Subcutaneous abdominal adipose tissue (tissue), 5 donors: ENCODE measurements around the gene RASGEF1B.
A peak's percentile ranks its signal among the peaks of the same experiment; 100 is the strongest.
"Not testable (repeated sequence)": the region's sequence is repeated elsewhere in the genome, so short reads cannot be mapped to it uniquely, and the experiment has no call there.

Experiments used
- H3K27ac ChIP-seq: one replicate; pipeline ENCODE4 v1.7.0; 2013; ENCODE audit warnings: low read depth, mild to moderate bottlenecking, inconsistent platforms, low read length, moderate library complexity
- H3K27me3 ChIP-seq, 5 donors: one replicate each; pipeline ENCODE4 v1.7.0; 2013; ENCODE audit warnings: low read length in 5 of 5, inconsistent platforms in 1 of 5; ENCODE audit not compliant: control insufficient read depth in 5 of 5, insufficient read depth in 4 of 5
- H3K36me3 ChIP-seq, 5 donors: one replicate each; pipeline ENCODE4 v1.7.0; 2013; ENCODE audit warnings: low read length in 5 of 5; ENCODE audit not compliant: control insufficient read depth in 5 of 5, insufficient read depth in 5 of 5
- H3K4me1 ChIP-seq, 5 donors: one replicate each; pipeline ENCODE4 v1.7.0; 2013; ENCODE audit warnings: low read length in 5 of 5, mild to moderate bottlenecking in 3 of 5, moderate library complexity in 1 of 5; ENCODE audit not compliant: control insufficient read depth in 5 of 5, insufficient read depth in 5 of 5
- H3K4me3 ChIP-seq, 5 donors: one replicate each; pipeline ENCODE4 v1.7.0; 2013; ENCODE audit warnings: low read length in 5 of 5, low read depth in 1 of 5
- H3K9ac ChIP-seq, 5 donors: one replicate each; pipeline ENCODE4 v1.7.0; 2013; ENCODE audit warnings: low read length in 5 of 5, mild to moderate bottlenecking in 4 of 5, moderate library complexity in 3 of 5
- H3K9me3 ChIP-seq, 5 donors: one replicate each; pipeline ENCODE4 v1.7.0; 2013; ENCODE audit warnings: low read length in 5 of 5; ENCODE audit not compliant: control insufficient read depth in 5 of 5
- donor health status: healthy.
- donor health status: healthy.
- donor health status: healthy.
- donor health status: healthy.
- donor health status: healthy.

Gene RASGEF1B

DNA sequence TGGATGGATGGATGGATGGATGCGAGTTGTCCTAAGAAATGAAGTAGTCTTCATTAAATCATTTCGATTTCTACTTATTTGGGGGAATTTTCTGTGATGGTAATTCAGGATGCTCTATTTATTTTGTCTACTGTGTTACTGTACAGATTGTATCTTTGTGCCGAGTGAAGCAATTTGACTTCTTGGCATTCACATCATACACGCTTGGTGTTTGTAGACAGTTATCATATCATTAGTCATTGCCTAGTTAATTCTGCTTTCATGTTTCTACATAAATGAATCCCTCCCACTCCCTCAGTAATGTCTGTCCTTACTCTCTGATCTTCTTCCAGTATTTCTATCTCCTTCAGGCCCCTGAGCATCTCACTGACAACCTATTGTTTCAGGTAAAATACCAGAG is 64.0 kb downstream of the RASGEF1B start:
- Histone ChIP-seq H3K9ac (no peak overlapping the region), H3K9me3 (no peaks in the 10 kb centered on the region), H3K27ac (no peak overlapping the region), H3K4me3 (no peak overlapping the region), H3K27me3 (no peaks in the 10 kb centered on the region), H3K4me1 (no peaks in the 10 kb centered on the region), H3K36me3 (no peaks in the 10 kb centered on the region)

DNA sequence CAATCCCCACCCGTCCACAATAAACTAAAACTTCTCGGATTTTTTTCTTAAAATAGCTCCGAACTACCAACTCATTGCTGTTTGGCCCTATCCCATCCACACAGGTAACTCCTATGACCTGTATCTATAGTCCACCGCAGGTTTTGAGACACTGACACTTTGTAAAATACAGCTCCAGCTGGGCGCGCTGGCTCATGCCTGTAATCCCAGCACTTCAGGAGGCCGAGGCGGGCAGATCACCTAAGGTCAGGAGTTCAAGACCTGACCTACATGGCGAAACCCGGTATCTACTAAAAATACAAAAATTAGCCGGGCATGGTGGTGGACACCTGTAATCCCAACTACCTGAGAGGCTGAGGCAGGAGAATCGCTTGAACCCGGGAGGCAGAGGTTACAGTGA is 65.2 kb downstream of the RASGEF1B start:
- H3K27ac ChIP-seq, result not testable (repeated sequence)

GRCh38 chr4:81405900-81406401 is 65.8 kb downstream of the RASGEF1B start:
- Histone ChIP-seq H3K9me3 (no peaks in the 10 kb centered on the region), H3K4me3 (peak overlapping the region in 1 of 5 donors; percentile 22), H3K27me3 (no peaks in the 10 kb centered on the region), H3K36me3 (no peaks in the 10 kb centered on the region), H3K4me1 (no peaks in the 10 kb centered on the region), H3K9ac (no peak overlapping the region), H3K27ac (no peak overlapping the region)

More for the DNA sequence above, 65.2 kb downstream of the RASGEF1B start:
- not testable (repeated sequence) for H3K9me3 ChIP-seq, H3K4me3 ChIP-seq, H3K4me1 ChIP-seq, H3K9ac ChIP-seq, H3K36me3 ChIP-seq, H3K27me3 ChIP-seq

GRCh38 chr4:81404741-81405140 is 67.0 kb downstream of the RASGEF1B start:
- Histone ChIP-seq H3K27me3 (no peaks in the 10 kb centered on the region), H3K4me1 (no peaks in the 10 kb centered on the region), H3K4me3 (no peak overlapping the region), H3K9me3 (no peaks in the 10 kb centered on the region), H3K27ac (no peak overlapping the region), H3K36me3 (no peaks in the 10 kb centered on the region), H3K9ac (no peak overlapping the region)

DNA sequence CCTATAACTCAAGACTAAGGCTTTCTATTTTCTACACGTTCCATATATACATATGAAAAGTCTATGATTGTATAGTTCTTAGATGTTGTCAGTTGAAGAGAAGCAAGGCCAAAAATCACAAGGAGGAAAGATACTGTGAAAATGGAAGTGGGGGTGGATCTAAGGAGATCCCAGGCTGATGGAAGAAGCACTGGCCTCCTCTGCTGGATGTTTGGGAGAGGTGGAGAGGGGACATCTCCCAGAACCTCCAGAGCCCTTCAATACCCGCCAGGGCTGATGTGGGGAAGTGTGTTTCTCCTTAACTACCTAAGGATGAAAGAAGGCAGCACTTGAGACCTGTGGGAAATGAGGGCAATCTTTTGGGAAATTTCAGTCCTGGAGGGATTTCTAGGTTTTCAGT is 67.4 kb downstream of the RASGEF1B start:
- H3K27ac ChIP-seq, result no peak overlapping the region
- H3K27me3 ChIP-seq, result no peaks in the 10 kb centered on the region
- H3K36me3 ChIP-seq, result no peaks in the 10 kb centered on the region
- H3K4me3 ChIP-seq, result no peak overlapping the region
- no peaks in the 10 kb centered on the region for H3K4me1 ChIP-seq
- no peaks in the 10 kb centered on the region for H3K9me3 ChIP-seq
- H3K9ac ChIP-seq, result no peak overlapping the region

DNA sequence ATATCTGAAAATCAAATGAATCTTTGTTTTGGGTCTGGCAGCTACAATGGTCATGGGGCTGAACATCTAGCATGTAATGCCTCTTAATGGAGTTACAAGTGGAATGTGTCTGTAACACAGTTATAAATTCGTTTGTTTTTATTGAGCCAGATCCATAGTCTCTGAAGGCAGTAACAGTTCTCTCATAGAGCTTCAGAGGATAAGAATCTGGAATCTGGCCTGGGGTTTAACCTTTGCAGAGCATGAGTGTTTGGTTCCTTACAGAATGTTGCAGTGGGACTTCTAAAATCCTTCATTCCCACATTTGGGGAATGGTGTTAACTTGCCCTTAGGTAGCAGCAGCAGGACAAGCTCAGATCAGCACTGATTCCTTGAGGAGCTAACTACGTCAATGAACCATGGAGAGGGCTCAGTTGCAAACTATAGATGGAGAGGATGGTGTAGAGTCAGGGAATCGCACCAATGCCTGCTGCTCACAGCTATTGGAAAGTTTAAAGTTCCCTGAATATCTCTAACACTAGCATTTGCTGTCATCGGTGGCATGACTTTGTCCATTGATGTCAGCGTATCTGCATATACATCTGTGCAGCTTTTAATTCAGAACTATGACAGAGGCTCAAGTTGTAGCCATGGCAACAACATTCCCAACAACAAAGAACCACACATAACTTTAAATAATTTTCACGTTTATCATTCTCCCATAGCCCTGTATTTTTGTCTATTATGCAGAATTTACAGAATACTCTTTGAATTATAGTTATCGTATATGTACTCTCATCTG is 72.2 kb downstream of the RASGEF1B start:
- H3K4me1 ChIP-seq, result no peaks in the 10 kb centered on the region
- H3K9me3 ChIP-seq, result no peaks in the 10 kb centered on the region
- H3K4me3 ChIP-seq, result no peak overlapping the region
- no peaks in the 10 kb centered on the region for H3K27me3 ChIP-seq
- H3K9ac ChIP-seq, result no peak overlapping the region
- no peaks in the 10 kb centered on the region for H3K36me3 ChIP-seq
- no peak overlapping the region for H3K27ac ChIP-seq

- Histone ChIP-seq H3K27me3 (no peaks in the 10 kb centered on the region), H3K9me3 (no peaks in the 10 kb centered on the region), H3K27ac (no peak overlapping the region), H3K4me1 (no peaks in the 10 kb centered on the region), H3K36me3 (no peaks in the 10 kb centered on the region), H3K9ac (no peak overlapping the region), H3K4me3 (no peak overlapping the region)
Observed at GRCh38 chr4:81398379-81398778, 73.3 kb downstream of the RASGEF1B start.

DNA sequence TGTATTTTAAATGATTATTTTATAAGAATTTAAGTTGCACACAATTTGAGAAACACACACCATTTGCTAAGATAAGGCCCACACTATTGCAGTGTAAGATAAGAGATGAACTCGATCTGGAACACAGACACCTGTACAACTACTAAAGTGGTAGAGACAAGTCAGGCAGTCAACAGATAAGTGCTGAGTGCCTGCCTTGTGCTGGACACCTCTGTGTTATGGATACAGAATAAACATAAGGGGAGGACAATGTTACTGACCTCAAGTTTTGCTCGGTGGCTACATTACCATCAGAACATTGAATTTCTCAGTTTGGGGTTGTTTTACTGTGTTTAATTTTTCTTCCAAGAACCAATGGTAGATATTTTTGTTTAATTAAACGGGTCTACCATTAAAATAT is 74.1 kb downstream of the RASGEF1B start:
- Histone ChIP-seq H3K4me3 (no peak overlapping the region), H3K9ac (no peak overlapping the region), H3K27me3 (no peaks in the 10 kb centered on the region), H3K9me3 (no peaks in the 10 kb centered on the region), H3K36me3 (no peaks in the 10 kb centered on the region), H3K4me1 (no peaks in the 10 kb centered on the region), H3K27ac (no peak overlapping the region)

- Histone ChIP-seq H3K9me3 (no peaks in the 10 kb centered on the region), H3K9ac (no peak overlapping the region), H3K36me3 (no peaks in the 10 kb centered on the region), H3K27me3 (no peaks in the 10 kb centered on the region), H3K27ac (no peak overlapping the region), H3K4me1 (no peaks in the 10 kb centered on the region), H3K4me3 (no peak overlapping the region)
Observed at GRCh38 chr4:81395239-81395638, 76.5 kb downstream of the RASGEF1B start.

GRCh38 chr4:81392164-81392563 is 79.5 kb downstream of the RASGEF1B start:
- Histone ChIP-seq H3K9ac (no peak overlapping the region), H3K9me3 (no peaks in the 10 kb centered on the region), H3K4me1 (no peaks in the 10 kb centered on the region), H3K27me3 (no peaks in the 10 kb centered on the region), H3K36me3 (no peaks in the 10 kb centered on the region), H3K4me3 (no peak overlapping the region), H3K27ac (no peak overlapping the region)
